ENCODE measurements around the gene EXTL1.

DNA sequence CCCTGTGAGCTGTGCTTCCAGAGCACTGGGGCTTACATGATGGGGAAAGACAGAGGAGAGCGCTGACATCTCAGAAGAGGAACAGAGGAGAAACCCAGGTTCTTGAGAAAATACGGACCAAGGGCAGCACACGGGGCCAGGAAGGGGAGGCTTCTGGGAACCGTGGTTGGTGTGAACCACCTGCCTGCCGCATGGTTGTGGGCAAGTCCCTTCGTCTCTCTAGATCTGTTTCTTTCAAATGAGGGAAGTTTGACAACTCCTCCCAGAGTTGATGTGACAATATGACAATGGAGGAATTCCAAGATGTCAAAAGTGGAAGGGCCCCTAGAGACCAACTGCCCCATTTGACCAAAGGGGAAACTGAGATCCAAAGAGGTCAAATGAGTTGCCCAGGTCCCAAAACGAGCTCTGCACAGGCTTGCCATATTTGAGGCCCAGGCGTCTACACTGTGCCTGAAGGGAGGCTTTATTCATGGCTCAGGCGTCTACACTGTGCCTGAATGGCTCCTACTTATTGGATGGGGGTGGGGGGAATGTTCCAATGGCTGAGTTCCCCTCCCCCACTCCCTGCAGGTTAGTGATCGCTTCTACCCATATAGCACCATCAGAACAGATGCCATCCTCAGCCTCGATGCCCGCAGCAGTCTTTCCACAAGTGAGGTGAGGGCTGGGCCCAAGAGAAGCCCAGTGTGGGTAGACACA lies 11.2 kb downstream of the EXTL1 start:
- TF ChIP-seq, protein P1, sequence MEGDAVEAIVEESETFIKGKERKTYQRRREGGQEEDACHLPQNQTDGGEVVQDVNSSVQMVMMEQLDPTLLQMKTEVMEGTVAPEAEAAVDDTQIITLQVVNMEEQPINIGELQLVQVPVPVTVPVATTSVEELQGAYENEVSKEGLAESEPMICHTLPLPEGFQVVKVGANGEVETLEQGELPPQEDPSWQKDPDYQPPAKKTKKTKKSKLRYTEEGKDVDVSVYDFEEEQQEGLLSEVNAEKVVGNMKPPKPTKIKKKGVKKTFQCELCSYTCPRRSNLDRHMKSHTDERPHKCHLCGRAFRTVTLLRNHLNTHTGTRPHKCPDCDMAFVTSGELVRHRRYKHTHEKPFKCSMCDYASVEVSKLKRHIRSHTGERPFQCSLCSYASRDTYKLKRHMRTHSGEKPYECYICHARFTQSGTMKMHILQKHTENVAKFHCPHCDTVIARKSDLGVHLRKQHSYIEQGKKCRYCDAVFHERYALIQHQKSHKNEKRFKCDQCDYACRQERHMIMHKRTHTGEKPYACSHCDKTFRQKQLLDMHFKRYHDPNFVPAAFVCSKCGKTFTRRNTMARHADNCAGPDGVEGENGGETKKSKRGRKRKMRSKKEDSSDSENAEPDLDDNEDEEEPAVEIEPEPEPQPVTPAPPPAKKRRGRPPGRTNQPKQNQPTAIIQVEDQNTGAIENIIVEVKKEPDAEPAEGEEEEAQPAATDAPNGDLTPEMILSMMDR (conservative IDR thresholded peaks at IDR 0.05; ENCODE audit: low read depth, low read length) = no peak
- TF ChIP-seq EZH2 (IDR thresholded peaks at IDR 0.05; ENCODE audit: low read length, unreplicated experiment) = no peak

Measured in PC-3 (cell line).